MCF 10A (cell line): ENCODE results near the gene HOXB5. TPM values are rescaled to one million over a fixed set of nuclear protein-coding genes. Genes with fewer than 3 reads are reported as not detected.

Experiments
- BruUV-seq: library from RNA; stranded (reverse); fragments of 400-500 nt; replicated peaks from 2 replicates; lab custom pipeline; 2021; lab: Mats Ljungman, UMichigan
- CTCF ChIA-PET: fragments of 300-600 bp; sonication (Branson Sonifier 250); formaldehyde crosslinking; extraction: SDS; loops from one replicate; lab custom pipeline; 2021; ENCODE audit warnings: antibody characterized with exemption, inconsistent platforms; lab: Yijun Ruan, JAX
- POLR2A ChIA-PET: fragments of 300-600, 350-650 bp; sonication (Branson Sonifier 250); formaldehyde crosslinking; extraction: SDS; loops from one replicate; lab custom pipeline; 2020; ENCODE audit warnings: antibody characterized with exemption, inconsistent platforms; lab: Yijun Ruan, JAX
- DNase-seq: peaks from one replicate; pipeline ENCODE4 v3.0.0-alpha.2; 2018; ENCODE audit not compliant: unreplicated experiment
- H3K27ac Mint-ChIP-seq: one replicate; pipeline ENCODE4 v1.8.0; 2022; ENCODE audit warnings: mild to moderate bottlenecking, low read depth, mixed read lengths; ENCODE audit not compliant: unreplicated experiment
- H3K27me3 Mint-ChIP-seq: one replicate; pipeline ENCODE4 v1.8.0; 2022; ENCODE audit warnings: mixed read lengths; ENCODE audit not compliant: insufficient read depth, unreplicated experiment
- H3K36me3 Mint-ChIP-seq: one replicate; pipeline ENCODE4 v1.8.0; 2022; ENCODE audit warnings: mild to moderate bottlenecking, moderate library complexity, mixed read lengths; ENCODE audit not compliant: insufficient read depth, unreplicated experiment
- H3K4me1 Mint-ChIP-seq: one replicate; pipeline ENCODE4 v1.8.0; 2022; ENCODE audit warnings: mixed read lengths; ENCODE audit not compliant: insufficient read depth, unreplicated experiment
- H3K4me3 Mint-ChIP-seq: one replicate; pipeline ENCODE4 v1.8.0; 2022; ENCODE audit warnings: mild to moderate bottlenecking, moderate library complexity, mixed read lengths; ENCODE audit not compliant: unreplicated experiment
- H3K9me3 Mint-ChIP-seq: one replicate; pipeline ENCODE4 v1.8.0; 2022; ENCODE audit warnings: mixed read lengths; ENCODE audit not compliant: unreplicated experiment
- CTCF ChIP-seq: fragments of 200-600 bp; IDR thresholded peaks from one replicate; pipeline ENCODE4 v1.8.0; 2022; ENCODE audit warnings: antibody characterized with exemption, mild to moderate bottlenecking; ENCODE audit not compliant: unreplicated experiment
- intact Hi-C: fragments of 100-400 bp; cut with micrococcal nuclease; formaldehyde crosslinking; loops from 2 replicates; pipeline ENCODE4 v1.14.1; 2022
- total RNA-seq: library from RNA; stranded (reverse); gene quantifications from 2 replicates; pipeline ENCODE4 v1.2.3, GENCODE V29; 2022

Gene HOXB5
- total RNA-seq, 1 experiment from 2014 or later, result not detected

- Mint-ChIP-seq H3K4me1 (peaks cover 4% of the 10 kb centered on the region), H3K9me3 (no peaks in the 10 kb centered on the region), H3K27ac (no peak overlapping the region), H3K4me3 (no peak overlapping the region), H3K36me3 (no peaks in the 10 kb centered on the region), H3K27me3 (peaks cover 98% of the 10 kb centered on the region)
- no peak for DNase-seq
- POLR2A ChIA-PET, result no interaction called here
- intact Hi-C loops, result no loop called here
- TF ChIP-seq CTCF, result no peak
- BruUV-seq, result no TSS peak
- CTCF ChIA-PET, result interaction anchor here (0.6 kb wide), 2 partner anchors 362 to 738 kb away, joined by 3 to 4 read pairs; no protein-coding TSS in a partner anchor
These were observed 18.9 kb upstream of the HOXB5 start for GRCh38 chr17:48612456-48612853.

GRCh38 chr17:48611681-48612455 lies 18.3 kb upstream of the HOXB5 start:
- CTCF ChIA-PET, result no interaction called here
- intact Hi-C loops, result no loop called here
- Mint-ChIP-seq H3K36me3 (no peaks in the 10 kb centered on the region), H3K9me3 (no peaks in the 10 kb centered on the region), H3K4me3 (no peak overlapping the region), H3K27me3 (peaks cover 98% of the 10 kb centered on the region), H3K4me1 (peaks cover 1% of the 10 kb centered on the region), H3K27ac (no peak overlapping the region)
- no TSS peak for BruUV-seq
- TF ChIP-seq CTCF, result no peak
- DNase-seq, result no peak
- POLR2A ChIA-PET, result no interaction called here

GRCh38 chr17:48611213-48611612 lies 17.6 kb upstream of the HOXB5 start:
- TF ChIP-seq CTCF, result no peak
- intact Hi-C loops, result no loop called here
- DNase-seq, result no peak
- Mint-ChIP-seq H3K4me3 (no peak overlapping the region), H3K4me1 (no peaks in the 10 kb centered on the region), H3K9me3 (no peaks in the 10 kb centered on the region), H3K36me3 (no peaks in the 10 kb centered on the region), H3K27ac (no peak overlapping the region), H3K27me3 (peaks cover 97% of the 10 kb centered on the region)
- POLR2A ChIA-PET, result no interaction called here
- CTCF ChIA-PET, result no interaction called here
- no TSS peak for BruUV-seq

GRCh38 chr17:48610282-48611211 lies 17.0 kb upstream of the HOXB5 start, which contains the start of gene HOXB7:
Gene HOXB7 (minus strand): TSS chr17:48611017. CDS start chr17:48610918, 99 bp downstream.
- Mint-ChIP-seq H3K4me1 (no peaks in the 10 kb centered on the region), H3K27me3 (peaks cover 97% of the 10 kb centered on the region), H3K4me3 (no peak within 1 kb of the TSS), H3K36me3 (no peaks in the 10 kb centered on the region), H3K27ac (no peak within 1 kb of the TSS), H3K9me3 (no peaks in the 10 kb centered on the region)
- DNase-seq, result no peak
- TF ChIP-seq CTCF, result no peak
- intact Hi-C loops, result no loop called here
- BruUV-seq, result no TSS peak
- ChIA-PET POLR2A (no interaction called here), CTCF (interaction anchor here (0.5 to 1.3 kb wide), 4 partner anchors 12 to 697 kb away, joined by 3 to 5 read pairs (median 3); no protein-coding TSS in a partner anchor)
